ENCODE results near the gene TRIM14. TPM values are rescaled to one million over a fixed set of nuclear protein-coding genes. Genes with fewer than 3 reads are reported as not detected.
A peak's percentile ranks its signal among the peaks of the same experiment; 100 is the strongest.

TRIM14 gene
- total and polyA plus RNA-seq, 2 of the 13 experiments (the other 11 are each of a cell fraction or from before 2014, with no cell fraction given): 9.2 to 13.0 TPM

- no peak for TF ChIP-seq STAT6 (CRISPR knock-in tag; IDR thresholded peaks at IDR 0.05; ENCODE audit: borderline replicate concordance)
- no peak for TF ChIP-seq SIN3B (IDR thresholded peaks at IDR 0.05; ENCODE audit: low read length)
- no peak for TF ChIP-seq ZNF430 (CRISPR knock-in tag; IDR thresholded peaks at IDR 0.05)
- no peak for TF ChIP-seq IRF9 (CRISPR knock-in tag; IDR thresholded peaks at IDR 0.05; ENCODE audit: borderline replicate concordance)
- TF ChIP-seq ZNF552 (CRISPR knock-in tag; IDR thresholded peaks at IDR 0.05; ENCODE audit: borderline replicate concordance): no peak
- no peak for TF ChIP-seq ZNF747 (CRISPR knock-in tag; IDR thresholded peaks at IDR 0.05; ENCODE audit: borderline replicate concordance)
- no peak for TF ChIP-seq THAP7 (CRISPR knock-in tag; IDR thresholded peaks at IDR 0.05)
- TF ChIP-seq ZNF34 (CRISPR knock-in tag; IDR thresholded peaks at IDR 0.05; ENCODE audit: borderline replicate concordance): no peak
- no peak for TF ChIP-seq ZNF451 (CRISPR knock-in tag; IDR thresholded peaks at IDR 0.05)
- TF ChIP-seq ZNF143 (CRISPR knock-in tag; IDR thresholded peaks at IDR 0.05): peak; percentile 46; the same call in 1 of the 2 replicates
- TF ChIP-seq ADNP (CRISPR knock-in tag; IDR thresholded peaks at IDR 0.05): no peak
- TF ChIP-seq NR2F6 (IDR thresholded peaks at IDR 0.05): peak; percentile 32; the same call in 1 of the 2 replicates
- TF ChIP-seq NR2F6 (CRISPR knock-in tag; IDR thresholded peaks at IDR 0.05): peak; percentile 53; the same call in 1 of the 2 replicates
- TF ChIP-seq ZBTB7B (CRISPR knock-in tag; IDR thresholded peaks at IDR 0.05): peak; percentile 56; the same call in 1 of the 2 replicates
- TF ChIP-seq MTERF4 (CRISPR knock-in tag; IDR thresholded peaks at IDR 0.05): no peak
- no peak for TF ChIP-seq ZNF598 (CRISPR knock-in tag; IDR thresholded peaks at IDR 0.05; ENCODE audit: borderline replicate concordance)
- TF ChIP-seq REPIN1 (CRISPR knock-in tag; IDR thresholded peaks at IDR 0.05; ENCODE audit: borderline replicate concordance, low read depth): no peak; the same call in 1 of the 2 replicates
- TF ChIP-seq HMG20A (CRISPR knock-in tag; IDR thresholded peaks at IDR 0.05; ENCODE audit: borderline replicate concordance): peak; percentile 80
Measured at GRCh38 chr9:98158071-98158831, 39.2 kb upstream of the TRIM14 start (continued).

Data from HepG2 (cell line).